GM23248 (cell line): ENCODE data around the gene CACNA1C.

Source experiments
- EZH2 ChIP-seq: fragments of 200-600 bp; sonication (generic); IDR thresholded peaks from 2 replicates; pipeline ENCODE4 v1.6.1; 2018; ENCODE audit warnings: antibody characterized with exemption, mild to moderate bottlenecking; ENCODE audit not compliant: insufficient read depth, poor library complexity, severe bottlenecking
- EZH2phosphoT487 ChIP-seq: fragments of 200-600 bp; sonication (generic); IDR thresholded peaks from 2 replicates; pipeline ENCODE4 v1.6.1; 2018; ENCODE audit warnings: antibody characterized with exemption, moderate library complexity, mild to moderate bottlenecking, low read depth; ENCODE audit not compliant: insufficient read depth

DNA sequence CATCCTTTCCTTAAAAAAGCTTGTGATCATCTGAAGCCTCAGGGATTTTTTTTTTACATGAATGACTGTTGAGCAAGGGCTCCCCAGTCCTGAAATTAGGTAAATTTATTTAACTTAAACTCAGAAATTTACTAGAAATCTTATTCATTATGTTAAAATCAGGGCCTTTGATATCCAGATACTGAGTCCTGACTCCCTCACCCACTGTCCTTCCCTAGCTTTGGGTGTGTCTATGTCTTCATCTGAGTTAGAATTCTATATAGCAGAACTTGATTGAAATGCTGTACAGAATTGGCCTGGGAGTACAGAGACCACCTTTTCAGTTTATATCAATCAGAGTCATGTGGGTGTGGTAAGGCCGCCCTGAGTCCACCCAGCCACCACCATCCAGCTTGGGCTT lies 260.0 kb downstream of the CACNA1C start:
- TF ChIP-seq EZH2 (no peak), EZH2phosphoT487 (no peak)
